CD14-positive monocyte (primary cell): ENCODE measurements around the gene HMGCS2. TPM values are rescaled to one million over a fixed set of nuclear protein-coding genes. Genes with fewer than 3 reads are reported as not detected.

Experiments used
- DNase-seq, 3 donors: peaks; one replicate each; pipeline ENCODE4 v3.0.0-alpha.2; 2011 to 2022
- H2AFZ ChIP-seq: 2 replicates; pipeline ENCODE4 v1.6.0; 2012; ENCODE audit warnings: mild to moderate bottlenecking, low read depth, low read length, inconsistent platforms; ENCODE audit not compliant: insufficient read depth, poor library complexity, severe bottlenecking
- H3K27ac ChIP-seq, 2 donors: 1 replicate in 1 of 2; 2 replicates in 1 of 2; pipeline ENCODE4 v1.5.1; 2012 to 2013; ENCODE audit warnings: low read length in 2 of 2, control low read depth in 1 of 2, inconsistent platforms in 1 of 2, low read depth in 1 of 2, mild to moderate bottlenecking in 1 of 2
- H3K27me3 ChIP-seq, 2 donors: one replicate each; pipeline versions ENCODE4 v1.6.0 to v1.6.1; 2011 to 2013; ENCODE audit warnings: low read length in 2 of 2; ENCODE audit not compliant: control insufficient read depth in 2 of 2, insufficient read depth in 2 of 2
- H3K36me3 ChIP-seq, 2 donors: replicated peaks in 1 of 2; 1 replicate in 1 of 2; 2 replicates in 1 of 2; pipeline versions ENCODE4 v1.5.1 to v1.6.1; 2012 to 2013; ENCODE audit warnings: low read length in 2 of 2, control low read depth in 1 of 2, inconsistent platforms in 1 of 2, mild to moderate bottlenecking in 1 of 2; ENCODE audit not compliant: insufficient read depth in 2 of 2, control insufficient read depth in 1 of 2
- H3K4me1 ChIP-seq, 2 donors: 1 replicate in 1 of 2; 2 replicates in 1 of 2; pipeline versions ENCODE4 v1.5.1 to v1.6.1; 2012 to 2013; ENCODE audit warnings: low read length in 2 of 2, control low read depth in 1 of 2, inconsistent platforms in 1 of 2, mild to moderate bottlenecking in 1 of 2, moderate library complexity in 1 of 2; ENCODE audit not compliant: insufficient read depth in 2 of 2, control insufficient read depth in 1 of 2
- H3K4me2 ChIP-seq: replicated peaks from 2 replicates; pipeline ENCODE3; 2012; ENCODE audit warnings: low read length, moderate library complexity, mild to moderate bottlenecking; ENCODE audit not compliant: poor library complexity, severe bottlenecking; ENCODE audit errors: extremely low read depth
- H3K4me3 ChIP-seq, 3 experiments: fragments of 200-600 bp in 1 of 3; sonication (generic) in 1 of 3; replicated peaks in 1 of 3; 1 replicate in 2 of 3; 2 replicates in 1 of 3; pipeline ENCODE4 v1.5.1; 2011 to 2013; ENCODE audit warnings: low read length in 3 of 3, mild to moderate bottlenecking in 3 of 3, control low read depth in 2 of 3, low read depth in 2 of 3, inconsistent platforms in 1 of 3, moderate library complexity in 1 of 3
- H3K79me2 ChIP-seq: 2 replicates; pipeline ENCODE4 v1.6.0; 2012; ENCODE audit warnings: mild to moderate bottlenecking, control low read depth, inconsistent platforms, low read length, moderate library complexity; ENCODE audit not compliant: insufficient read depth
- H3K9ac ChIP-seq: 2 replicates; pipeline ENCODE4 v1.6.0; 2017; ENCODE audit warnings: low read length, mild to moderate bottlenecking; ENCODE audit not compliant: insufficient read depth, poor library complexity, severe bottlenecking
- H3K9me3 ChIP-seq, 2 donors: replicated peaks in 1 of 2; 1 replicate in 1 of 2; 2 replicates in 1 of 2; pipeline versions ENCODE4 v1.5.1 to v1.6.1; 2012 to 2013; ENCODE audit warnings: low read length in 2 of 2, control low read depth in 1 of 2; ENCODE audit not compliant: control insufficient read depth in 1 of 2, insufficient read depth in 1 of 2
- H4K20me1 ChIP-seq: 2 replicates; pipeline ENCODE4 v1.6.0; 2012; ENCODE audit warnings: mild to moderate bottlenecking, low read length, control low read depth, moderate library complexity; ENCODE audit not compliant: insufficient read depth
- H3K27ac Mint-ChIP-seq, 7 donors: one replicate each; pipeline ENCODE4 v1.8.0; 2020; ENCODE audit warnings: mild to moderate bottlenecking in 7 of 7, mixed read lengths in 7 of 7, moderate library complexity in 6 of 7, inconsistent platforms in 2 of 7
- H3K27me3 Mint-ChIP-seq, 3 donors: one replicate each; pipeline ENCODE4 v1.8.0; 2021 to 2022; ENCODE audit warnings: low read depth in 3 of 3, mild to moderate bottlenecking in 3 of 3, mixed read lengths in 3 of 3, moderate library complexity in 3 of 3, inconsistent platforms in 1 of 3
- H3K36me3 Mint-ChIP-seq, 2 donors: one replicate each; pipeline ENCODE4 v1.8.0; 2020; ENCODE audit warnings: mixed read lengths in 2 of 2, inconsistent platforms in 1 of 2, mild to moderate bottlenecking in 1 of 2
- H3K4me1 Mint-ChIP-seq: one replicate; pipeline ENCODE4 v1.8.0; 2020; ENCODE audit warnings: mild to moderate bottlenecking, mixed read lengths
- H3K4me3 Mint-ChIP-seq, 2 donors: one replicate each; pipeline ENCODE4 v1.8.0; 2020; ENCODE audit warnings: mild to moderate bottlenecking in 2 of 2, mixed read lengths in 2 of 2, moderate library complexity in 1 of 2
- H3K9me3 Mint-ChIP-seq, 7 donors: one replicate each; pipeline ENCODE4 v1.8.0; 2020 to 2022; ENCODE audit warnings: mixed read lengths in 7 of 7, mild to moderate bottlenecking in 6 of 7, moderate library complexity in 6 of 7, inconsistent platforms in 2 of 7
- CTCF ChIP-seq: fragments of 200-600 bp; IDR thresholded peaks from one replicate; pipeline ENCODE4 v1.8.0; 2022; ENCODE audit warnings: antibody characterized with exemption, mild to moderate bottlenecking
- WGBS: methylation state at CpG from one replicate; pipeline ENCODE4 v1.1.5; 2013; ENCODE audit warnings: missing lambda C conversion rate; ENCODE audit not compliant: insufficient coverage; 5-methylcytosine and 5-hydroxymethylcytosine counted together
- intact Hi-C, 2 donors: fragments of 100-400 bp; cut with micrococcal nuclease; formaldehyde crosslinking; loops; one replicate each; pipeline versions ENCODE4 v1.15.0 to v1.15.1; 2023
- polyA plus RNA-seq, 3 donors: library from polyadenylated mRNA; depleted of rRNA in 1 of 3; unstranded in 2 of 3; stranded (reverse) in 1 of 3; fragments of 300-500 nt in 2 of 3; fragments of >200 nt in 1 of 3; fragmentation: Illumina TruSeq in 2 of 3; gene quantifications; 1 replicate in 2 of 3; 2 replicates in 1 of 3; pipeline ENCODE4 v1.2.3, GENCODE V29; 2012 to 2021

Gene HMGCS2
- polyA plus RNA-seq, 3 donors: not detected

GRCh38 chr1:119811985-119812557, 43.4 kb upstream of the HMGCS2 start:
- no peaks in the 10 kb centered on the region for H3K4me1 Mint-ChIP-seq

GRCh38 chr1:119811387-119811786, 42.7 kb upstream of the HMGCS2 start, which contains the start of gene REG4:
TSS of gene REG4 (minus strand) at chr1:119811460. CDS start at chr1:119808769, 2,691 bp downstream.
- Histone ChIP-seq H3K4me2 (no peak within 1 kb of the TSS), H4K20me1 (no peaks in the 10 kb centered on the region), H2AFZ (no peak within 1 kb of the TSS), H3K9ac (no peak within 1 kb of the TSS), H3K27ac (no peak within 1 kb of the TSS), H3K4me1 (no peaks in the 10 kb centered on the region), H3K36me3 (no peaks in the 10 kb centered on the region), H3K27me3 (no peaks in the 10 kb centered on the region), H3K79me2 (no peaks in the 10 kb centered on the region), H3K4me3 (no peak within 1 kb of the TSS), H3K9me3 (no peaks in the 10 kb centered on the region)
- no peak for DNase-seq
- H3K4me3 Mint-ChIP-seq: no peak within 1 kb of the TSS
- no peaks in the 10 kb centered on the region for H3K36me3 Mint-ChIP-seq
- H3K27me3 Mint-ChIP-seq: peaks cover 1 to 7% (median 3%) of the 10 kb centered on the region in 3 donors
- no peaks in the 10 kb centered on the region for H3K4me1 Mint-ChIP-seq
- no peak for TF ChIP-seq CTCF
- H3K9me3 Mint-ChIP-seq: no peaks in the 10 kb centered on the region
- H3K27ac Mint-ChIP-seq: no peak within 1 kb of the TSS
- intact Hi-C loops: no loop called here
- WGBS: 94% methylated on average over 2 of the region's 7 CpGs

More at GRCh38 chr1:119811985-119812557, 43.4 kb upstream of the HMGCS2 start:
- Histone ChIP-seq H3K4me3 (no peak overlapping the region), H3K36me3 (no peaks in the 10 kb centered on the region), H3K27ac (no peak overlapping the region), H3K79me2 (no peaks in the 10 kb centered on the region), H3K27me3 (no peaks in the 10 kb centered on the region), H3K9ac (no peak overlapping the region), H3K4me1 (no peaks in the 10 kb centered on the region), H4K20me1 (no peaks in the 10 kb centered on the region), H3K4me2 (no peak overlapping the region), H2AFZ (no peak overlapping the region), H3K9me3 (no peaks in the 10 kb centered on the region)
- Mint-ChIP-seq H3K9me3 (no peaks in the 10 kb centered on the region), H3K4me3 (no peak overlapping the region), H3K36me3 (no peaks in the 10 kb centered on the region), H3K27me3 (peaks cover 1 to 7% (median 3%) of the 10 kb centered on the region in 3 donors), H3K27ac (no peak overlapping the region)
- no peak for TF ChIP-seq CTCF
- 83% methylated on average over 1 of the region's 2 CpGs for WGBS
- intact Hi-C loops: no loop called here
- DNase-seq: no peak
